ENCODE results near the gene CHRNG.
A peak's percentile ranks its signal among the peaks of the same experiment; 100 is the strongest.

Gene CHRNG

DNA sequence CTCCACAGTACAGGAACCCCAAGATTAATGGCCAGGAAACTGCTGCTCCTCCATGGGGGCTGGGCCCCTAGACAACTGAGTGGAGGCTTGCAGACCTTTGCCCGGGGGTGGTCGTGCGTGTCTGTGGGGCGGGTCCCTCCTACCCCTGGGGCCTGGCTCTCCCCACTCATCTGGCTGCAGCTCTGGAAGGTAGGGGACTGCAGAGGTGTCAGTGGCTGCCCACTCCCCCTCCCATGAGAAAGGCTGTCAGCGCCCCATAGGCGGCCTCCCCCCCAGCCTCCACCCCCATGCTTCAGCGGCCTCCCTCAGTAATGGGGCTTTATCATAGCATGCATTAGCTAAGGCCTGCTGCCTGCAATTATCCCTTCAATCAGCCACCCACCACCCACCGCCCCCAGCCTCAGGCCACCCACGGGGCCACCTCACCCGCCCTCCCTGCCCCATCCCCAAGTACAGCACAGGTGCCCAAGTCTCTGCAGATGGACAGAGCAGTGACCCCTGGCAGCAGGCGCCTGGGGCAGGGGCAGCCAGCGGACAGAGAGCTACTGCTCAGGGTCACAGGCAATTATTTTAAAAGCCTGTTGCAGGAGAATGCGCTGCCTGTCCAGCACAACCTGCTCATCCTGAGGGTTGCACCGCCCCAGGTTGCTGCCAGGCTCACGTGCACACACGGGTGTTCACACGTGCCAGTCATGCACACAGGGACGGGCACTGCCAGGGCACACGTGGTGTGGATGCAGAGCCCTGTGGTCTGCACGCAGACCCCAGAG, 42.8 kb upstream of the CHRNG start:
- Histone ChIP-seq H3K9me3 (ENCODE audit: control insufficient read depth, insufficient read depth, low read length) (no peaks in the 10 kb centered on the region), H3K27ac (ENCODE audit: low read depth, low read length) (no peak overlapping the region), H3K4me3 (ENCODE audit: low read depth, low read length) (no peak overlapping the region), H3K4me1 (ENCODE audit: control insufficient read depth, insufficient read depth, low read length) (peaks cover 5% of the 10 kb centered on the region; the same call in 1 of the 2 replicates), H3K9ac (ENCODE audit: low read depth, low read length) (no peak overlapping the region), H3K36me3 (ENCODE audit: control insufficient read depth, insufficient read depth, low read length) (no peaks in the 10 kb centered on the region), H3K27me3 (ENCODE audit: control insufficient read depth, insufficient read depth, low read length) (peaks cover 12% of the 10 kb centered on the region; the same call in 1 of the 2 replicates)

- H3K9me3 ChIP-seq (ENCODE audit: control insufficient read depth, insufficient read depth, low read length) = no peaks in the 10 kb centered on the region
- H3K36me3 ChIP-seq (ENCODE audit: control insufficient read depth, insufficient read depth, low read length) = no peaks in the 10 kb centered on the region
- no peak overlapping the region for H3K4me3 ChIP-seq (ENCODE audit: low read depth, low read length)
- no peak overlapping the region for H3K27ac ChIP-seq (ENCODE audit: low read depth, low read length)
- H3K4me1 ChIP-seq (ENCODE audit: control insufficient read depth, insufficient read depth, low read length) = peaks cover 5% of the 10 kb centered on the region; the same call in 1 of the 2 replicates
- H3K9ac ChIP-seq (ENCODE audit: low read depth, low read length) = no peak overlapping the region
- peaks cover 14% of the 10 kb centered on the region for H3K27me3 ChIP-seq (ENCODE audit: control insufficient read depth, insufficient read depth, low read length)
Measured at GRCh38 chr2:232497348-232497747, 42.1 kb upstream of the CHRNG start.

GRCh38 chr2:232498452-232498851, 41.0 kb upstream of the CHRNG start:
- peaks cover 24% of the 10 kb centered on the region for H3K27me3 ChIP-seq (ENCODE audit: control insufficient read depth, insufficient read depth, low read length)

DNA sequence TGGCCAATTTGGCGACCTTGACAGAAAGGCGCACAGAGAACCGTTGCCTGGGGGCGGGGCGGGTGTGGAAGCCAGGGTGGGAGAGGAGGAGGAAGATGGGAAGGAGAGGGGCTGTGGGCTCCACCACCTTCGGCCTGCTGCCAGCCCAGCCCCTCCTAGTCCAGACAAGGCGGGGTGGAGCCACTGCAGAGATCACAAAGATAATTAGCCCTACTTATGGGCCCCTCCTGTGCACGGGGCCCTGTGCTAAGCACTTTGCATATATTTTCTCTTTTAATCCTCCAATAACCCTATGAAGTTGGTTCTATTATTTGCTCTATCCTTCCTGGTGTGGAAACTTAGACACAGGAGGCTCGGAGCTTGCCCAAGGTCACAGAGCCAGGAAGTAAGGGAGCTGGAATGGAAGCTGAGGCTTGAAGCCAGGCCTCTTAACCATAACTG, 38.1 kb upstream of the CHRNG start:
- Histone ChIP-seq H3K4me1 (ENCODE audit: control insufficient read depth, insufficient read depth, low read length) (peaks cover 9% of the 10 kb centered on the region), H3K27me3 (ENCODE audit: control insufficient read depth, insufficient read depth, low read length) (peaks cover 53% of the 10 kb centered on the region), H3K9ac (ENCODE audit: low read depth, low read length) (no peak overlapping the region), H3K9me3 (ENCODE audit: control insufficient read depth, insufficient read depth, low read length) (no peaks in the 10 kb centered on the region), H3K36me3 (ENCODE audit: control insufficient read depth, insufficient read depth, low read length) (no peaks in the 10 kb centered on the region), H3K27ac (ENCODE audit: low read depth, low read length) (no peak overlapping the region), H3K4me3 (ENCODE audit: low read depth, low read length) (no peak overlapping the region)

More at GRCh38 chr2:232498452-232498851, 41.0 kb upstream of the CHRNG start:
- H3K4me1 ChIP-seq (ENCODE audit: control insufficient read depth, insufficient read depth, low read length) = peaks cover 5% of the 10 kb centered on the region; the same call in 1 of the 2 replicates
- no peaks in the 10 kb centered on the region for H3K9me3 ChIP-seq (ENCODE audit: control insufficient read depth, insufficient read depth, low read length)
- no peaks in the 10 kb centered on the region for H3K36me3 ChIP-seq (ENCODE audit: control insufficient read depth, insufficient read depth, low read length)
- H3K9ac ChIP-seq (ENCODE audit: low read depth, low read length) = no peak overlapping the region
- H3K27ac ChIP-seq (ENCODE audit: low read depth, low read length) = no peak overlapping the region
- H3K4me3 ChIP-seq (ENCODE audit: low read depth, low read length) = no peak overlapping the region

DNA sequence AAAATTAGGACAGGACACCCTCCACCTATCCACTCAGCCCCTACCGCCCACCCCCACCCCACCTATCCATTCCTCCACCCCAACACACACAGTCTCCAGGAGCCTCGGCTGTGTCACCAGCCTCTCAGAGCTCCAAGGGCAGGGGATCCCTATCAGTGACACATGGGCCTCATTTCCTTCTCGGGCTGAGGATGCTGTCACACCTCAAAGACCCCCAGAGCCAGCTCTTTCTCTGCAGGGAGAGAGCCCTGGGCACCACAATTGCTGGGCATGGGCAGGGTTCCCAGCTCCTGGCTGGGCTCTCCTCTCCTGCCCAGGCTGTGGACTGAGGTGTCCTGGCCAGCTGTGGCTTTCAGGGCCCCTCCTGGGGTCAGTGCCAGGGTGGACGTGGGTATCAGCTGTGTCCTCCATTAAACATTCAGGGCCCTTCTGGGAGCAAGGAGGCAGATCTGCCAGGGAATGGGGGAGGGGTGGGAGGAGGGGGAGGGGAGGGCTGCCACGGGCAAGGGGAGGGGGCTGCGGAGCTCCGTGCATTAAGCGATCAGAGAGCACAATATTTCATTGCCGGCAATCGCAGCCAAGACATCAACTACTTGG, 37.6 kb upstream of the CHRNG start:
- Histone ChIP-seq H3K9ac (ENCODE audit: low read depth, low read length) (no peak overlapping the region), H3K4me3 (ENCODE audit: low read depth, low read length) (peak overlapping the region; percentile 74; the same call in 1 of the 2 replicates), H3K27me3 (ENCODE audit: control insufficient read depth, insufficient read depth, low read length) (peaks cover 59% of the 10 kb centered on the region), H3K27ac (ENCODE audit: low read depth, low read length) (no peak overlapping the region), H3K36me3 (ENCODE audit: control insufficient read depth, insufficient read depth, low read length) (no peaks in the 10 kb centered on the region), H3K9me3 (ENCODE audit: control insufficient read depth, insufficient read depth, low read length) (no peaks in the 10 kb centered on the region), H3K4me1 (ENCODE audit: control insufficient read depth, insufficient read depth, low read length) (peaks cover 9% of the 10 kb centered on the region)

DNA sequence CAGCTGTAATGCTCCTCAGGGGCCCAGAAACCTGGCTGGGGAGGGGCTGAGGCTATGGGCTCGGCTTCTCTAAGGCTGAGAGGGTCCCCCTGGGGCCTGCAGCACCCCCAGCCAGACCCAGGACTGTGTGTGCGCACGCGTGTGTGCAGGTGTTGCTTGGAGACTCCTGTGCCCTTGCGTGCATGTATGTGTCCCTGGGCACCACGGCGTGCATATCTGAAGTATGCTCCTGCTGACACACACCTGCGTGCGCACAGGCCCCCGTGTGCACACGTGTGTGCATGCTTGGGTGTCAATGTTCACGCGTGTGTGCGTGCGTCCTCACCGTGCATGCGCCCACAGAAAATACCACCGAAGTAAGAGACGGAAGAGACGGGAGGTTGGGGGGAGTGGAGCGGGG, 37.0 kb upstream of the CHRNG start:
- peak overlapping the region; percentile 74 for H3K4me3 ChIP-seq (ENCODE audit: low read depth, low read length)
- peaks cover 64% of the 10 kb centered on the region for H3K27me3 ChIP-seq (ENCODE audit: control insufficient read depth, insufficient read depth, low read length)
- no peaks in the 10 kb centered on the region for H3K36me3 ChIP-seq (ENCODE audit: control insufficient read depth, insufficient read depth, low read length)
- H3K4me1 ChIP-seq (ENCODE audit: control insufficient read depth, insufficient read depth, low read length) = peaks cover 9% of the 10 kb centered on the region
- H3K9me3 ChIP-seq (ENCODE audit: control insufficient read depth, insufficient read depth, low read length) = no peaks in the 10 kb centered on the region
- H3K9ac ChIP-seq (ENCODE audit: low read depth, low read length) = no peak overlapping the region
- H3K27ac ChIP-seq (ENCODE audit: low read depth, low read length) = no peak overlapping the region

DNA sequence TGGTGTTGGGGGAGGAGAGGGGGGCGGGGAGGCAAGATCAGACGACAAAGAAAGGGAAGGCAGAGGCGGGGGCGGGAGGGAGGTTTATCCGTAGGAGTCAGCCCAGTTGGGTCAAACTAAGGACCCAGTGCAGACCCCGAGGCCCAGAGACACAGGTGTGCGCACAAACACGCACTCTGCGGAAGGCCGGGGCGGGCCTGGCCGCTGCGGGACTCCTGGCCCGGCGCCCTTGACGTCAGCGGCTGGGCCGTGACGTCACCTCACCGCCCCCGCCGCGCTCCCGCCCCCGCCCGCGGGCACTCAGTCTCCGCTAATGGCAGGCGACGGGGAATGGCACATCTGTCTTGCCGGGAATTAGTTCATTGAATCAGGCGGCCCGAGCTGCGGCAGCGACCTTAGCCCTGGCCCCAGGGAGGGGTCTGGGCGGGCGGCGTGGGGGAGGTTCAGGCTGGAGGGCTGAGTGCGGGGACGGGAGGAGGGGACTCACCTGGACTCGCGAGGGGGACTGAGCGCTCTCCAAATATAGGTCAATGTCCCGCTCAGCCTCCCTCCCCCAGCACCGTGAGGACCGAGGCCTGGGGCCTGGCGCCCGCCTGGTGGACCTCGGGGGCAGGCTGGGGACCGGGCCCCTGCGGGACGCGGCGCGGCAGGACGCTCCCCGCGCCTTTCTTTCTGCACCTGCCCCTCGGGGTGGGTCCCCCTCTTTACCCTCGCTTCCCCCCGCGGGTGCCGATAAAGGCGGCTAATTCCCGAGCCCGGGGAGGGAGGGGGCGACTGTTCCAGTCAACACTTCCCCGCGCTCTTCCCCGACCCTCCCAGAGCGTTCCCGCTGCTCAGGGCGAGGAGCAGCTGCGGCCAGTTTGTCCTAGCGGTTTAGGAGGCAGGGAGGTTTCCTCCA, 36.3 kb upstream of the CHRNG start:
- Histone ChIP-seq H3K27me3 (ENCODE audit: control insufficient read depth, insufficient read depth, low read length) (peaks cover 64% of the 10 kb centered on the region), H3K36me3 (ENCODE audit: control insufficient read depth, insufficient read depth, low read length) (no peaks in the 10 kb centered on the region), H3K9ac (ENCODE audit: low read depth, low read length) (no peak overlapping the region), H3K4me3 (ENCODE audit: low read depth, low read length) (peak overlapping the region; percentile 74), H3K27ac (ENCODE audit: low read depth, low read length) (no peak overlapping the region), H3K4me1 (ENCODE audit: control insufficient read depth, insufficient read depth, low read length) (peaks cover 9% of the 10 kb centered on the region), H3K9me3 (ENCODE audit: control insufficient read depth, insufficient read depth, low read length) (no peaks in the 10 kb centered on the region)

DNA sequence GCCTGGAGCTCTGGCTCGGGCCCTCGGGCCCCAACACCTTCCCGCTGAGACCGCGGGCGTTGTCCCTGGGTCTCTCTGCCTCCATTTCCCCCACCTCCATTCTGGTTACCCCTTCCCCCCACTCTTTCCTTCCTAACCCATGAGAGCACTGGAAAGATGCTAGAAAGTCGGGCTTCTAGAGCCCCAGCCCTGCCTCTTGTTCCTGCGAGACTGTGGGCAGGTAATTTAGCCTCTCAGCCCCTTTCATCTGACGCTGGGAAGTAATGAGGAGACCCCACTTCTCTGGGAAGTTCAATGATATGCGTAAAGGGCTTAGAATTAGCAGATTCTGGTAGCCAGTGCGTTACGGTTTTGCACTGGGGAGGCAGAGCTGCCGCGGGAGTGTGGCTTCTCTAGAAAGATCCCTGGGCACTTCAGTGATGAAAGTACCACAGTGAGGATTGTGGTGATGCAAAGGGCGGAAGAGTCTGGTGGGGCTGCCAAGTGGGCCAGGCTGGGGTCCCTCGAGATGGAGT, 35.6 kb upstream of the CHRNG start:
- Histone ChIP-seq H3K4me1 (ENCODE audit: control insufficient read depth, insufficient read depth, low read length) (peaks cover 9% of the 10 kb centered on the region), H3K9me3 (ENCODE audit: control insufficient read depth, insufficient read depth, low read length) (no peaks in the 10 kb centered on the region), H3K4me3 (ENCODE audit: low read depth, low read length) (peak overlapping the region; percentile 74), H3K36me3 (ENCODE audit: control insufficient read depth, insufficient read depth, low read length) (no peaks in the 10 kb centered on the region), H3K27ac (ENCODE audit: low read depth, low read length) (no peak overlapping the region), H3K9ac (ENCODE audit: low read depth, low read length) (no peak overlapping the region), H3K27me3 (ENCODE audit: control insufficient read depth, insufficient read depth, low read length) (peaks cover 64% of the 10 kb centered on the region)

- no peak overlapping the region for H3K9ac ChIP-seq (ENCODE audit: low read depth, low read length)
- no peak overlapping the region for H3K4me3 ChIP-seq (ENCODE audit: low read depth, low read length)
- peaks cover 9% of the 10 kb centered on the region for H3K4me1 ChIP-seq (ENCODE audit: control insufficient read depth, insufficient read depth, low read length)
- H3K27me3 ChIP-seq (ENCODE audit: control insufficient read depth, insufficient read depth, low read length) = peaks cover 64% of the 10 kb centered on the region
- no peaks in the 10 kb centered on the region for H3K9me3 ChIP-seq (ENCODE audit: control insufficient read depth, insufficient read depth, low read length)
- H3K27ac ChIP-seq (ENCODE audit: low read depth, low read length) = no peak overlapping the region
- H3K36me3 ChIP-seq (ENCODE audit: control insufficient read depth, insufficient read depth, low read length) = no peaks in the 10 kb centered on the region
Measured at GRCh38 chr2:232504438-232504837, 35.1 kb upstream of the CHRNG start.

GRCh38 chr2:232505856-232506255, 33.6 kb upstream of the CHRNG start:
- no peaks in the 10 kb centered on the region for H3K36me3 ChIP-seq (ENCODE audit: control insufficient read depth, insufficient read depth, low read length)
- peaks cover 59% of the 10 kb centered on the region for H3K27me3 ChIP-seq (ENCODE audit: control insufficient read depth, insufficient read depth, low read length)
- H3K9ac ChIP-seq (ENCODE audit: low read depth, low read length) = no peak overlapping the region
- no peak overlapping the region for H3K4me3 ChIP-seq (ENCODE audit: low read depth, low read length)
- no peaks in the 10 kb centered on the region for H3K9me3 ChIP-seq (ENCODE audit: control insufficient read depth, insufficient read depth, low read length)
- peaks cover 9% of the 10 kb centered on the region for H3K4me1 ChIP-seq (ENCODE audit: control insufficient read depth, insufficient read depth, low read length)
- no peak overlapping the region for H3K27ac ChIP-seq (ENCODE audit: low read depth, low read length)
